SIG-M5 treated with dmso at 0.1 percent for 504 hours (cell line): Measurements from ENCODE around the gene SPINDOC.
A peak's percentile ranks its signal among the peaks of the same experiment; 100 is the strongest.

Experiments used
- DNase-seq: peaks from one replicate; lab custom pipeline; 2025; ENCODE audit not compliant: unreplicated experiment; lab: John Stamatoyannopoulos, UW

SPINDOC gene

DNA sequence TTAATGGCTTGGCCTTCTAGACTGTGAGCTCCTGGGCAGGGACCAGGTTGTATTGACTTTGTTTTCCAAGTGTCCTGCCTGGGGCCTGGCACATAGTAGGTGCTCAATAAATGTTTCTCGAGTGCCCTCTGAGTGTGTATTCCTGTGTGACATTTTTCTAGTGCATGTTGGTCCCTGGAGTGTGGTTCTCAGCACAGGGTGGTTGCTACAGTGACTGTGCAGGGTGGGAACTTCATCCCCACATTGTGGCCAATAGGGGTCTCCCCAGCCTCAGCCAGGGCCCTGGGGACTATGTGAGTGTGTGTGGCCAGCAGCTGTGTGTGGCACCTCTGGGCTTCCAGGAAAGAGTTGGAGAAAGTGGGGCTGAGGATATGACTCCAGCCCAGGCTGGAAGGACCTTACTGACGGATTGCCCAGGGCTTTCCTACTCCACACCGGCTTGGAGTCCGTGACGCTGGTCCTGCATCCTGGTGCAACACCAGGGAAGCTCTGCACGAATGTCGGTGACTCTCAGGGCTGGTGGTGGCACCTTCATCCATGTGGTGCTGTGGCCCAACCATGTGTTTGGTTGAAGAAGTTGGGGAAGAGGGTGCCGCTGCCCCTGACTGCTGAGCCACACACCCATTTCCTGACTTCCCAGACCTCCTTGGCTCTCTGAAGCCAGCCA lies 16.7 kb downstream of the SPINDOC start:
- peak; percentile 26 for DNase-seq

DNA sequence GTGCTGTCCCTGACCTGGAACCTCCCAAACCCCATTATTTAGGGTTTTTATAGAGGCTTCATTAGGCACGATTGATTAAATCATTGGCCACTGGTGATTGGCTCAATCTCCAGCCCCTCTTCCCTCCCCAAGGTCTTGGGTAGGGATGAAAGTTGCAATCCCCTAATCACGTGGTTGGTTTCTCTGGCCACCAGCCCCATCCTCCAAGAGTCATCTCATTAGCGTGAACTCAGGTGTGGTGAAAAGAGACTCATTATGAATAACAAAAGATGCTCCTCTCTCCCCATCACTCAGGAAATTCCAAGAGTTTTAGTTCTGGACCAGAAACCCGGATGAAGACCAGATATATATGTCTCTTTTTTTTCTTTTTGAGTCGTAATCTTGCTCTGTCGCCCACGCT lies 18.1 kb downstream of the SPINDOC start:
- no peak for DNase-seq

DNA sequence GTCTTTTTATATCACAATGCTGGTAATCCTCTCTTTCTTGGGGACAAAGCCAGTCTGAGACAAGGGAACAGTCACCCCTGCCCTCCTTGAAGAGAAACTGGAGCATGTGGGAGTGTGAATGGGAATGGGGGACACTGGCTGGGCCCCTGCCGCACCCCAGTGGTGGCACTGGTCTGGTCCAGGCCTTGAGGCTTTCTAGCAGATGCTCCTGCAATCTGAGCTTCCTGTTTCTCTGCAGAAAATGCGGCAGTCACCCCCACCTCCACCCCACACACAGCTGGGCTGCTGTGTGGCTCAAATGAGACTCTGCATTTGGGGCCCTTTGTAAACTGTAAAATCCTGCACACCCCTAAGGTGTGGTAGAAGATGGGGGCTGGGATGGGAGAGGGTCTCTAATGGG lies 19.1 kb downstream of the SPINDOC start:
- no peak for DNase-seq

DNA sequence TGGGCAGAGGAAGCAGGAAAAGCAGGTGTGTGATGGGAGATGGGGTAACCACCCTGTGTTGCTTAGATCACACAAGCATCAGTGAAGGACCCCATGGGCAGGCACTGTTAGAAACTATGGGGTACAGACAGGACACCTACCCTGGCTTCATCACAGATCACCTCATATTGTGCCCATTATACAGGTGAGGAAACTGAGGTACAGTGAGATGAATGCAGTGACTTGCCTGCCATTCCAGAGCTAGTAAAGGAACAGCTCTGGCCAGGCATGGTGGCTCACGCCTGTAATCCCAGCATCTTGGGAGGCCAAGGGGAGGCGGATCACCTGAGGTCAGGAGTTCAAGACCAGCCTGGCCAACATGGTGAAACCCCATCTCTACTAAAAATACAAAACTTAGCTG lies 19.8 kb downstream of the SPINDOC start:
- no peak for DNase-seq

DNA sequence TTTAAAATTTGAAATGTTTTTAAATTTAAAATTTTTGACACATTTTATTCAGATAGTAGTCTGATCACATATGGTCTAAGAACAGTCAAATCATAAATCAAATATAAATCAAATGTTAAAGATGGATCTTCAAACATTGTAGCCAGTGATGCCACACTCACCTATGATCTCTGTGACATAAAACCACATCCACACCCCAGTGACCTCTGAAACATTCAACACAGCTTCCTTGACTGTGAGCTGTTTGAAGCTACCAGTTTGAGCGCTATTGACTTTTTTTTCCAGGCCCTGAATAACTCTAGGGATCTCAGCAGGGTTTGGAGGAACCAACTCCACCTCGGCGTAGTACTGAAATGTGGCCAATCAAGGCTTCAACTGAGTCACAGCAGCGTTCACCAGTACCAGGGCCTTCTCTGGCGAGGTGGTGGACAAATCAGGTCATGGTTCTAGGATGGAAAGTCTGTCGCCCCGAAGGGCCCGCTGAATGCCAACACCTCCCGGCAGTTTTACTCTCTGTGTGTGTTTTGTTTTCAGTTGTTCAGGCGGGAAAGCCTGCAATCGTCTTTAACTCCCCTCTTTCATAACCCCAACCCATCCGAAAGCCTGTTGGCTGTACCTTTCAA lies 21.4 kb downstream of the SPINDOC start:
- no peak for DNase-seq

DNA sequence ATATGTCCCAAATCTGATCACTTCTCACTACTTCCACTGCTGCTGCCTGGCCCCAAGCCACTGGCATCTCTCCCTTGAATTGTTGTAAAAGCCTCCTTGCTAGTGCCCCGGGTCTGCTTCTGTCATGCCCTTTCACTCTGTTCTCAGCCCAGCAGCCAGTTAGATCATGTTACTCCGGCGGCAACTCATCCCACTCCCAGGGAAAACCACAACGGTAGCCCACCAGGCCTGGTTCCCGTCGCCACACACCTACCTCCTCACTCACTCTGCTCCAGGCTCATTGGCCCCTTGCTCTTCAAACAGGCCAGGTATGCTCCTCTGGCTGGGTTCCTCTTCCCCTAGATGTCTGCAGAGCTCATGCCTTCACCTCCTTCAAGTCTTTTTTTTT lies 21.9 kb downstream of the SPINDOC start:
- no peak for DNase-seq

DNA sequence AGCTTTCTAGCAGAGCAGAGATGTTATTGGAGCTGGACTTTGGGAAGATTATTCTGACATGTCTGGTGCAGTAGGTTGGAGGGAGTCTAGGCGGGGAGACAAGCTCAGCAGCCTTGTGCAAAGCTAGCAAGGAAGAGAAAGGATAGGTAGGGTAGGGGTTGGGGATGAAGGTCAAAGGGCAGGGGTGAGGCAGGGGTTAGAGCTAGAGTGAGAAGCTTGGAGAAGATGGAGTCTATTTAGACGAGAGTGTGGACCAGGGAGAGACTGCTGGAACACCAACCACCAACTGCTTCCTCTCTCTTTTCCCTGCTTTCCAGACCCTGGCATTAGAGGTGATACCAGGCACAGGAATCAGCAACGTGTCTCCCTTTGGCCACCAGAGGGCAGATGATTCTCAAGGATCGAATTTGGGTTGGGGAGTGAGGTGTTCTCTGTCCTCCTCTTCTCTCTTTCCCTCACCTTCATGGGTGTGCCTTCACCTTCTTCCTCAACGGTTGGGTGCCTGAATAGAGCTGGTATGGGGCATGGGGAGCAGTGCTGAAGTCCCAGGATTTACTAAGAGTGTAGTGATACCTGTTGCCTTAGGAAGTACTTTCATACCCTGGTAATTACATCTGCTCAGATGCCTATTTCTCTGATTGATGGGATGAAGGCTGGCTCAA lies 23.9 kb downstream of the SPINDOC start:
- DNase-seq: peak; percentile 63

DNA sequence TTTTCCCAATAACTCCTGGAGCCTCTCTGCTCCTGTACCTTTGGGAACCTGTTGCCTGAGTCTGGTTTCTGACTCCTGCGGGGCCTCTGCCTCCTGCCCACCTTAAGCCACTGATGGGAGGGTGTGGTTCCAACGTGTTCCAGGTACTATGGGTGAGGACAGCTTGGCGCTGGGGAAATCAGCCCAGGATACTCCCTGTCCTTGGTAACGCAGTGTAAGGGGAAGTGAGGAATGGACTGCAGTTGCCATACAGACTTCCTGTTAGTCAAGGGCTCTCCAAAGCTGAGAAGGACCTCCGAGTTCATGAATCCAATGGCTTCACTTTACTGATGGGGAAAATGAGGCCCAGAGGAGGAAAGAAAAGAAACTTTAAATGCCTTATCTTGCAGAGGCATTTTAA lies 24.5 kb downstream of the SPINDOC start:
- DNase-seq: no peak

DNA sequence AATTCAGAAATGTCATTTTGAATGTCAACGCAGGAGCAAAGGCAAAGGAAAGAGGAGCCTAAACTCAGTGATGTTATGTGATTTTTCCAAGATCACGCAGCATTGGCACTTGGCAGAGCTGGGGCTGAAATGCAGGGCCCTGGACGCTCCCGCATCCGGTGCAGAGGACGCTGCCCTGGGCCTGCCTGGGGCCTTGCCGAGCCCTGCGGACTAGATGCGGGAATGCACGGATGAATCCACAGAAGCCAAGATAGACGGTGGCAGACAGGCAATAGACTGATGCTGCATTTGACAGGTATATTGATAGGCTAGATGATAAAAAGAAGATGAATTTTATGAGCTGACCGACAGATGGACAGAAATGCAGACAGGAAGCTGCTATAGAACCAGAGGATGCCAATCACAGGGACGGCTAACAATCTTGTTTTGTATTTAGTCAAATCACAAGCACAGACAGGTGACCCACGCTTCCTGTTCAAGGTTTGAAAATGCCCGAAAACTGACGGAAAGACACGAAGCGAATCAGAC lies 25.0 kb downstream of the SPINDOC start:
- no peak for DNase-seq

DNA sequence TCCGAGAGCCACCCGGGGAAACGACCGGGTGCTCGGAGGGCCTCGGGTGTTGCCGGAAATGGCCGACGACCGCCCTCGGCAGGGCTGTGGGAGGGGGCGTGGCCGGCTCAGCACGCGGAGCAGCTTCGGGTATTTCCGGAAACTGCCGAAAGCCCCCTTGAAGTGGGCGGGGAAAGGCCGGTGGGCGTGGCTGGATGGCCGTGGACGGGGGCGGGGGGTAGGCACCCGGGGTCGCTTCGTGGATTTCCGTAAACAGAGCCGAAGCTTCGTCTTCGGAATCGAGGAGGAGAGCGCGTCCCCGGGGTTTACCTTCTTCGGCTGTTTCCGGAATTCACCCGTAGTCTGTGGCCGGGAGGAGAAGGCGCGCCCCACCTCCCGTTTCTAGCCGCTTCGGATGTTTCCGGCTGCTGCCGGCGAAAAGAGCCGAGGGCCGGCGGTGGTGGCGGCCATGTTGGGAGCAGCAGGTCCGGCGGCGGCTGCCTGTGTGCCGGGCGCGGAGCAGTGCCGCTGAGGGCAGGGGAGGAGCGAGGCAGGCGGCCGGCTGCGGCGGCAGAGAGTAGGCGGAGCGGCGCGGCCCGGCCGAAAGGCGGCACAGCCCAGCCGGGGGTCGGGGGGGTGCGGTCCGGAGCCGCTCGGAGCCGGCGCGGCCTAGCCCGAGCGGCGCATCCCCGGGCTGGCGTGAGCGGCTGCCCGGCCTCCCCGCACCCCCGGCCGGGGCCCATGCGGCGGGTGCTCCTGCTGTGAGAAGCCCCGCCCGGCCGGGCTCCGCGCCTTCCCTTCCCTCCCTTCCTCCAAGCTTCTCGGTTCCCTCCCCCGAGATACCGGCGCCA lies 25.6 kb downstream of the SPINDOC start, which contains the start of gene MARK2:
MARK2 (plus strand) TSS at position 433 of the 830 bp plus-strand sequence; CDS start at position 830, 397 bp downstream.
- DNase-seq: peak; percentile 99

DNA sequence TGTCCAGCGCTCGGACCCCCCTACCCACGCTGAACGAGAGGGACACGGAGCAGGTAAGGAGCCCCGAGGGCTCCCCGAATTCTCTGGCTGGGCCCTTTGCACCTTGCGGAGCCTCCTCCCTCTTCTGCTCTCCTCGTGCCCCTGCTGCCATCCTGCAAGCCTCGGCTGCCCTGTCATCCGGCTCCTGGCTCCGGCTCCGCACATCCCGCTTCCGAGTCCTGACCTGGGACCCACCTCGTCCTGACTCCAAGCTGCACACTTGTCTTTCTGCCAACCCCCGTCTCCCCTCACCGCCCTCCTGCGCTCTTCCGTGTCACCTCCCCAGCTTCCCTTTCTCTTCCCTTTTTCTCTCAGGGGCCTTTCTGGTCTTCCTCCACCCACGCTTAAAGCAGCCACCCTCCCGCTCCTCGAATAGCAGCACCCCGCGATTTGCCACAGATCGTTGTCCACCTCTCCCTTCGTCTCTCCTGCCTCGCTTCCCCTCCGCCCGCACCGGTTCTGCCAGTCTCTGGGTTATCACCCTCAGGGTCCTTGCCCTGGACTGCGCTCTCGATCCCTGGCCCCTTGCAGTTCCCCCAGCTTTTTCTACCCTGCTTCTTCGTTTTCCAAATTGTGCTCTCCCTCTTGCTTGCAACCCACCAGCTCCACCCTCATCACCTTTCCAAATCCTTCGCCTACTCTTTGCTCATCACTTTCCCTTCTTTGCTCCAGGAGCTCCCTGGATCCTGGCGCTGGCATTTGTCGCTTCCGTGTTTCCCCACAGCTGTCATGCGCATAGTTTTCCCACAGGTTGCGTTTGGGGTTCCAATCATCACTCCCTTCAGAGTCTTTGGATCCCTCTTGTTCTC lies 26.5 kb downstream of the SPINDOC start:
- peak; percentile 76 for DNase-seq

DNA sequence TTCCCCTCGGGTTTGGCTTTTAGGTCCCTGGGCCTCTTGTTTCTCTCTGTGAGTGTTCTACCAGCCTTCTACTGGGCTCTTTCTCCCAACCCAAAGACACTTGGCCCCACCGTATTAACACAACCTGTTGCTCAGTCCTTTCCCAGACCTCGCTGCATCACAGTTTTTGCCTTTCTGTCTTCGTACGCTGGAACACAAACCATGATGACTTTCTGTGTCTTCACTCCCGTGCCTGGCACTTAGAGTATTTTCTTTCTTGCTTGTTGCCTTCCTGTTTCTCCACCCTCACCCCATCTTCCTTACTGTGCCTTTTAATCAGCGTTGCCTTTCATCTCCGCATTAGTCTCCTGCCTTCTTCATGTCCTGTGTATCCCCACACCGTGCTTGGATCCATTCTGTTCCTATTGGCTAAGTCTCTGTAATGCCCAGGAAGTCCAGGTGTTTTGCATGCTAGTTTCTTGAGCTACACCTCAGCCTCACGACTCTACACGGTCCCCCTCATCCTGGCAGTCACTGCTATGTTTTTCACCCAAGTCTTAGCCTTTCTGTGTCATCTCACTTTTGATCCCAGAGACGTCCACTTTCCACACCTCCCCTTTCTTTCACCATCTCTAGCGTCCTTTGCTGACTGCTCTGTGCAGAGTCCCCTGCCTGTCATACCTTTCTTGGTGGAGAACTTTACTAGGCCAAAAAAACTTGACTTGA lies 27.3 kb downstream of the SPINDOC start:
- no peak for DNase-seq

DNA sequence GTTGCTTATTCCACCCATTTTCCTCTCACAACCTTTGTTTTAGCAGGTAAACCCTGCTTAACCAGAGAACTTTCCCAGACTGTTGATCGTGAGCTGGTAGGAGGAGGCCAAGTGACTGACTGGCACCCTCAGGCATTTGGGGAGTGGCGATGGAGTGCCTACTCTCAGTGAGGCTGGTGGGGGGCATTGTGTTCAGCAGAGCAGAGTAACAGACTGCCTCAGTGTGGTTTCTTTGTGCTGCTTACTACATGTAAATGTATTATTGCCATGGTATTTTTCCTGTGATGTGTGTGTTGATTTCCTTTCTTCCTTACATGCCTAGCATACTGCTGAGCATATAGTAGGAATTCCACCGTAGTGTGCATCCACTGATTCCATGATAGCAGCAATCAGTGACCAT lies 28.3 kb downstream of the SPINDOC start:
- DNase-seq: no peak

DNA sequence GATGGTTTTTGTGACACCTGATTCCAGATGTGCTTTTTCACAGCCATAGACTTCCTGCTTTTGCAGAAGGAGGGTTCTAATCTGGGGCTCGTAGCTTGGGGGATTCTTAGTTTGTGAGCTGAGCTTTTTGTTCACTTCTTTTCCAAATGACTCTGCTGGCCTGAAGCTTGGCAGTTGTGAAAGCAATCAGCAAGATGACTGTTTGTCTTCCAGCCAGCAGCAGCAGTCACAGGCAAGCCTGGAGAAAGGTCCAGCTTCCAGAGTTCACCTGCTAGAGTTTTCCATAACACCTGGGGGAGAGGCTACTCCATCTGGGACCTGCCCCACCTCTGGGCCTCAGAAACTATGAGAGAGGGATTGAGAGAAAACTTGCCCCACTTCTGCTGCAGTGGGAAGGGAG lies 29.8 kb downstream of the SPINDOC start:
- DNase-seq: no peak

DNA sequence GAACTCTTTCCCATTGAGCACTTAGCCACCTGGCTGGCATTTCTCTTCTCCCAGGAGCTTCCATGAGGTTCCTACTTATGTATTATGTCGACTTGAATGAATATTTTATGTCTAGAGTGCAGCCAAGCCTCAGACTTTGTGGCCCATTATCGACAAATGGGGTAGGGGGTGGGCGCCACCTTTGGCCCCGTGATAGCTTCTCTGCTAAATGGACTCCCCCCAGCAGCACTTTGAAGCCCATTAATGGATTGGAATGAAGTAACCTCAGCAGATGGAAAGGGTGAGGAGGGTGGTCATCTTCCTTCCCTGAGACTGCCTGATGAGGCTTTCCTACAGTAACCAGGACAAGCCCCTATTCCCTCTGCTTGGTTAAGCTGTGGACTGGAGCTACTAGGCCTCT lies 31.6 kb downstream of the SPINDOC start:
- DNase-seq: no peak

DNA sequence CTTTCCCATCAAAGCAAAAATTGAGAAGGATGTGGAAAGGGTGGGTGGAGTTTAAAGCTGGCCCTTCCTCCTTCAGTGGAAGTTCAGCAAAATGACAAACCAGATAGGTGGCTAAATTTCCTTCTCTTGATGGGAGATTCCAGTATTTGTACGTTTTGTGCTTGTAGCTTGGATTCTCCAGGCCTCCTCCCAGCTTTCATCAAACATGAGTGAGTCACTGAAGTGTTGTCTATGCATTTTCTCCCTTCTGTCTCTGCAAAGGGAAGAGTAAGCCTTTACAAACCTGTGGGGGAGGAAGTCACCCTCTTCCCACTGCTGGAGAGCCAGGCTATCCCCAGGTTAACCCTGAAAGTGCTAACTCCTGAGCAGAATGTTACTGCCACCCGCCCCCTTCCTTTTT lies 32.0 kb downstream of the SPINDOC start:
- DNase-seq: no peak

DNA sequence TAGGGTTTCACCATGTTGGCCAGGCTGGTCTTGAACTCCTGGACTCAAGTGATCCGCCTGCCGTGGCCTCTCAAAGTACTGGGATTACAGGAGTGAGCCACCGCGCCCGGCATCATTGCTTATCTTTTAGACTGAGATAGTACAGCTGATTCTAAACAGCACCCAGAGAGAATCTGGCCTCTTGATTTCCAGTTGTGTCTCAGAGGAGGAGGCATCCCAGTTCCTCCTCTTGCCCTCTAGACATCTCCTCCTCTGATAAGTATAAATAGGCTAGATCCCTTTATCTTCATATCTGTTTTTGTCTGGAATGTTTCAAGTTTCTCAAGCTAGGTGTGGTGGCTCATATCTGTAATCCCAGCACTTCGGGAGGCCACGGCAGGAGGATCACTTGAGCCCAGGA lies 32.7 kb downstream of the SPINDOC start:
- no peak for DNase-seq

DNA sequence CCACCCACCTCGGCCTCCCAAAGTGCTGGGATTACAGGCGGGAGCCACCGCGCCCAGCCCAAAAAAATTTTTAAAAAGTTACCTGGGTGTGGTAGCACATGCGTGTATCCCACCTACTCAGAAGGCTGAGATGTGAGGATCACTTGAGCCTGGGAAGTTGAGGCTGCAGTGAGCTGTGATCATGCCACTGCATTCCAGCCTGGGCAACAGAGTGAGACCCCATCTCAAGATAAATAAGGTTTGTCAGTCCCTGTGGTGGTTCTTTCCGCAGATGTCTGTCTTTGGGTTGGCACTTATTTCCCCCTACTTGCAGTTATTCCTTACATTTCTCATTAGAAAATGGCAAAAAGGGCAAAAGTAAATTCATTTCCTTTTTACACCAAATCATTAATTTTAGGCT lies 33.6 kb downstream of the SPINDOC start:
- no peak for DNase-seq

DNA sequence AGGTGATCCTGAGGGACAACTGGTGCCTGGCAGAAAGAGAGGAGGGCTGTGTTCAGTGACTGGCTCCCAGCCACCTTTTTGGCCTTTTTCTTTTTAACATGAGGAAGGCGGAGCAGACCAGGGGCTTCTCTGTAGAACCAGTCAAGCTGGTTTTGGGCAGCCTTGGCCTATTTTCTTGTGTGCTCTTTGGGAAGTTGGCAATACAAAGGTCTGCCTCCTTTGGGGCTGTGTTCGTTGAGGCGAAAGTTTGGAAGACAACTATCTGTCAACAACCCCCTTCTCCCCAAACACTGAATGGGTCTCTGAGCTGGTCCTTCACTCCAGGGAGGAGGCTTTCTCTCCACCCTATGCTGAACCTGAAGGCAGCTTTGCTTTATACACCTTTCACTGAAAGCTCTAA lies 34.1 kb downstream of the SPINDOC start:
- DNase-seq: peak; percentile 38

DNA sequence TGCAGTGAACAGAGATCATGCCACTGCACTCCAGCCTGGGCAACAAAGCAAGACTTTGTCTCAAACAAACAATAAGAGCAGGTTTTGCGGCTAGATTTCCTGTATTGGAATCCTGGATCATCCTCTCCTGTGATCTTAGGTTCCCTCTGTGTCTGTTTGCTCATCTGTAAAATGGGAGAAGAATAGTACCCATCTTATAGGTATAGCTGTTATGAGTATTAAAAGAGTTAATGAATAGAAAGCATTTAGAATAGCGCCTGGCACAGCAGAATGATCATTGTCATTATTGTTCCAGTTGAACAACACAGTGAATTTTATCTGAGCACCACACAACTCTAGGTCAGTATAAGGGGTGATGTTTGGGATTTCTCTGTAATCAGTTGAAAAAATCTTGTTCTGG lies 36.4 kb downstream of the SPINDOC start:
- DNase-seq: no peak
